Stimulated activated CD4-positive, alpha-beta T cell treated with anti-CD3 and anti-CD28 coated beads, Interleukin-2, amount 100 ng/mL, for 4 hours (primary cell): Measurements from ENCODE around the gene ELP2.

ENCODE experiments used
- DNase-seq: peaks from one replicate; pipeline ENCODE4 v3.0.0-alpha.2; 2020; ENCODE audit warnings: low read depth

Gene ELP2

DNA sequence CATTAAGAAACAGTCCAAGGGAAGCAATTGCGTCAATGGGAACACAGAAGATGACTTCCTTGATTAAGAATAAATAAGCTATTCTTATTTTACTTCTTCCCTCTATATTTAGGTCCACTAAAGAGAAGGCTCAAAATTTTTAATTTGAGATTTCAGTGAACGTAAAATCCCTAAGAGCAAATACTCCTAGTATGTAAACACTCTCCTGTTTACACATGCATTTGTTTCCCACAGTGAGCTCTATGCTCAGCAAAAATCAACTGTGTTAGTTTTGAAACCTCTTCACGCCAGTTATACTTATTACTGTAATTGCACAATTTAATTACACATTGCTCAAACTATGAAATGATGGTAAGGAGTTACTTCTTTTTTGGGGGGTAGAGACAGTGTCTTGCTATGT lies 9.4 kb upstream of the ELP2 start:
- no peak for DNase-seq

- DNase-seq, result no peak
Observed at GRCh38 chr18:36124841-36125240, 4.9 kb upstream of the ELP2 start.

DNA sequence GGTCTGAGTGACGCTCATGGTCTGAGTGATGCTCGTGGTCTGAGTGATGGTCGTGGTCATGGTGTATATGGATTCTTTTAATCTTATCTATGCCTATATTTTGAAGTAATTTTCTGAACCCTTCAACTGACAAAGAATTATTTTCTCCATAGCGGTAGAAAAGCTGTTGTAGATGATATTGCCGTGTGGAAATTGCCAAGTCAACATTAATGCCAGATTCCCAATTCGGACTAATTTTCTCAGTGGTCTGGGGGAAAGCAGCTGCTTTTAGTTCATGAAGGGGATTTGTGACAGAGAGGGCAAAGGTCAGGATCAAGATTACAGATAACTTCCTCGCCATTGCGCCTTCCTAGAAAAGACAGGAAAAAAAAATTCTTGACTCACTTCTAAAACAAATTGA lies 3.0 kb upstream of the ELP2 start:
- no peak for DNase-seq

DNA sequence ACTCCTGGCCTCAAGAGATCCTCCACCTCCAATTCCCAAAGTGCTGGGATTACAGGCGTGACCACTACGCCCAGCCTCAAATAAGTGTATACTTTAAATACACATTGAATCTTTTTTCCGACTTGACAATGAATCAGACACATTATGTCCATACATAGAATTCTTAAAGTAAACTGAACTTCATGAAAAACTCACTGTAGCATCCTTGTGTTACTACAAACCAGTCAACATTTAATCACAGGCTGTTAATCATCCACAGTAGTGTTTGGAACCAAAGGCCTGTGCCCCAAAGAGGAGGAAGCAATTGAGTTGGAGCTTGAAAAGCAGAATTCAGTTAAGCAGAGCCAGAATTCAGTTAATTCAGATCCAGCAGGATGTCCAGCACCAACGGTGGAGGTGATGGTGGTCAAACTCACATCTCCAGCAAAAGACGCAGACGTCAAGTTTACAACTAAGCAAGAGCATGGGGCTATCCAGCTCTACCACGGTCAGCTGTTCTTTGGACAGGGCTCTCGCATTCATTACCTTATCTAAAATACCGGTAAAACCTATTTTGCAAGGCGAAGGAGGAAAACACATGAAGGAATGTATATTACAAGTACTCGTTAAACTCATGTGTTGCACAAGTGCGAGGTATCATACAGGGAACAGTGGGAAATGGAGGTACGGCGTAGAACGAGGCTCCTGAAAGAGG lies 1.7 kb upstream of the ELP2 start:
- no peak for DNase-seq

GRCh38 chr18:36128530-36128870 lies 1.2 kb upstream of the ELP2 start:
- DNase-seq, result no peak

DNA sequence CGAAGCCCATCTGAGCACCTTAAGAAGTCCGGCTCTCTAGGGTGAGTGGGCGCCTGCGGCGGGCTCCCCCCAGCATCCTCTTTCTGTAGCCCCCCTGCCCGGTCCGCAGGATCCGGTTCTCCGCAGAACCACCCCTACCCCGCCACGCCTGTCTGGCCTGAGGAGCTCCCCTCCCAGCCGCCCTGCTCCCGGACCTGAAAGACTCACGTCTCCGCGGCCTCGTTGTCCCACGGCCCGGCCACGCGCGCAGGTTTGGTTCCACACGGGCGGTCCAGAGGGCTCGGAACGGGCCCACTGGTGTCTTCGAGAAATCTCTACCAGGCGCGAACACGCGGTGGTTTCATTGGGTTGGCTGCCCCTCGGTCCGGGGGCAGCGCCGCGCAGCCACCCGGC lies 796 bp upstream of the ELP2 start:
- no peak for DNase-seq

DNA sequence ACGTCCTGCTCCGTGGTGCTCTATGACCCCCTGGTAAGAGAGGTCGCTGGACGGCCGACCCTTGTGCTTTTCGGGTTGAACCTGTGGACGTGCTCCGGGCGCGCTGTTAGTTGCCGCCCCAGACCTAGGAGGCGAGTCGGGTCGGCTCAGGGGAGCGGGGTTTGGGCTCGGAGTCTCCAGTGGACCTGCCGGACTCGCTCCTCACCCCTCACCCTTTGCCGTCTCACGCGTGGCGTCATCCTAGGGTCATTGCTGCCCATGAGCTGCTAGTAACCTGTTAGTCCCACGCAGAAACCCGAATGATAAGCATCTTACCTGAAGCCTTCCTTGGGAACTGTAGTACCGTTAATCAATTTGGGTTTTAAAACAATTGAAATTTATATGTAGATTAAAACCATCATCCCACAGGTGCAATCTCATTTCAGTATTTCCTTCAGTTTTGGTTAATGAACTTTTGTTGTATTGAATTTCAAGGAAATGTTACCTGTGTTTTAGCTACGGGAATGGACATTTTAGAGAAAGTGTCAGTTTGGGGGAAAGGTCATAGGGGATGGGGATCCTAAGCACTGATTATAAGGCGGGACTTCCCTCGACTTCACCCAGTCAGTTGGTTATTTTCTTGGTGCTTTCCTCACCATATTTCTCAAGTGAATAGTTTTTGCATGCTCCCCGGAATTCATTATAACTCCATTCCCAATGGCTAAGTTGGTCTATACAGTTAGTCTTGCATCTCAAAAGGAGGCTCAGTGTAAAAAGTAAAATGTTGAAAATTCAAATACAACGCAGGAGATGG lies 536 bp downstream of the ELP2 start:
- no peak for DNase-seq

DNA sequence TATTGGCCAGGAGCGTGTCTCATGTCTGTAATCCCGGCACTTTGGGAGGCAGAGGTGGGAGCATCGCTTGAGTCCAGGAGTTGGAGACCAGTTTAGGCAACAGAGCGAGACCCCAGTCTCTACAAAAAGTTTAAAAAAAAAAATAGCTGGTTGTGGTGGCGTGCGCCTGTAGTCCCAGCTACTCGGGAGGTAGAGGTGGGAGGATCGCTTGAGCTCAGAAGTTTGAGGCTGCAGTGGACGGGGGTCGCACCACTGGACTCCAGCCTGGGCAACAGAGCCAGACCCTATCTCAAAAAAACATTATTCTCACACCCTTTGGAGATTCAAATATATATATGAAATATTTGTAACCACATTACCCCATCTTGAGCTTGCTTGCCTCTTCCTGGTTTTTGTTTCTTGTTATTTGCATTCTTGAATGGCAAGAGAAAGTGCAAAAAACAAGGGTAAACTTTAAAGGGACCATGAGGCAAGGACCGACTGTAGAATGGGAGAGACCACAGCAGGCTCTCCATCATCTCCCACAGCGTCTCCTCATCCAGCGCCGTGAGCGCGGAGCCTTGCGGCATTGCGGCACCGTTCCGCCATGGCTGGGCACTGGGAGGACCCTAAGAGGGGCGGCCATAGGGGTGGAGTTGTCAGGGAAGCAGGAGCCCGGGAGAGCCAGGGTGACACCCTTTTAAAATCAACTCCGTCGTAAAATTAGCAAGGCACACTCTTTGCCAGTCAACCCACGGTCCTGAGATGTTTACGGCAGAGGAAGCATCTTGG lies 1.4 kb downstream of the ELP2 start:
- DNase-seq, result no peak

DNA sequence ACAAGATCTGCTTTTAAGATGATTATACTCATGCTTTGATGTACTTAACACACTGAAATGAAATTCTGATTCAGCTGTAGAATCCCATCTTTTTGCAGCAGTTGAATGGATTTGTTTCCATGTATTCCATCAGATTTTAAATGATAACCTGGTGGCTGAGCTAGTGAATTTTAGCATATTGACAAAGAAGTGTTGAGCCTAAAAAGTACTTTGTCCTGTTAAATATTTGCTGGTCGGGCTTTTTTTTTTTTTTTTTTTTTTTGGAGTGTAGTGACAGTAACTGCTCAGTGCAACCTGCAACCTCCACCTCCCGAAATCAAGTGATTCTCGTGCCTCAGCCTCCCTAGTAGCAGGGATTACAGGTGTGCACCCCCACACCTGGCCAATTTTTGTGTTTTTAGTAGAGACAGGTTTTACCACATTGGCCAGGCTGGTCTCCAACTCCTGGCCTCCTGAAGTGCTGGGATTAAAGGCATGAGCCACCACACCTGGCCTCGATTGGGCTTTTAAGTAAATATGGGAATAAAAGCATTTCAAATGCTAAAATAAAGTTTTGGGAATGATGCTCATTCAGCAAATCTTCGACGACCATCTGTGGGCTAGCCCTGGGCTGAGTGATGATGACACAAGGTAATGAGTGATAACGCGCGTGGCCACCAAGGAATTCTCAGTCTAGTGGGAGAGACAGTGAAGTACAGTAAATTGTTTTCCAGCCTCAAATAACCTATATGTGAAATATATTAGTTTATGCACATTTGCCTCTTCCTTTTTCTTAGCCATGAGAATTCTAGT lies 2.2 kb downstream of the ELP2 start:
- no peak for DNase-seq

GRCh38 chr18:36132756-36133155 lies 3.1 kb downstream of the ELP2 start:
- DNase-seq, result no peak

- no peak for DNase-seq
Observed at GRCh38 chr18:36135264-36135663, 5.6 kb downstream of the ELP2 start.

- DNase-seq, result no peak
Observed at GRCh38 chr18:36139245-36139644, 9.5 kb downstream of the ELP2 start.

- no peak for DNase-seq
Observed at GRCh38 chr18:36141576-36141975, 11.9 kb downstream of the ELP2 start.

- no peak for DNase-seq
Observed at GRCh38 chr18:36142751-36143150, 13.1 kb downstream of the ELP2 start.

GRCh38 chr18:36143391-36143790 lies 13.7 kb downstream of the ELP2 start:
- DNase-seq, result no peak

DNA sequence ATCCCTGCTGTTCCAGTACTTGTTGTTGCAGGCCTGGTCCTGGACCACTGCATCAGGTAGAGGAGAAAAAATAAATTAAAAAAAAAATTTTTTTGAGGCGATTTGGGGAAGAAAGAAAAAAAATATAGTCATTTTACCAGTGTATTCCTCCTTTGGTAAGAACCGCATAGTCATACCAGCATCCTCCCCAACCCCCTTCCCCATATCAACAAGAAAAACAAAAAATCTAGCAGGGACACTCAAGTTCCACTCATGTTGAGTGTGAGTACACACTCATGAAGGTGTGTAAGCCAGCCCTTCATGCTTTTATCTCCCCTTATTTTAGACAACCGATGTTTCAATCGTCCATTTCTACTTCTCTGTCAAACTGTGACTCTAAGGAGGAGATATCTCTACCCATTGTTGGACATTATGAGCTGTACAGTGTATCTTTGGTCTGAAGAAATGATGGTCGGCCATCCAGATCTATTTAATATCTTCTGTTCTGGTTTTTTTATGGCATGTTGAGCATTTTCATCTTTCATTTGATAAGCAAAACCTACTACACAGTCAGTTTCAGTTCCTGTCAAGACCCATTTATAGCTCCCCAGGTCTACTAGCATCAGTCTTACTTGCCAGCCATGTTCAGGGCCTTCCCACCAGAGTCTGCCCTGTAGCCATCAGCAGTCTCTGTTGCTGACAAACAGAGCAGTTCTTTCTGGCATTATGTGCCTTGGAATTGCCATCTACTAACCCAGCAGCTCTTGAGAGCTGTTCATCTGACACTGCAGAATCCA lies 20.0 kb downstream of the ELP2 start:
- DNase-seq, result no peak

DNA sequence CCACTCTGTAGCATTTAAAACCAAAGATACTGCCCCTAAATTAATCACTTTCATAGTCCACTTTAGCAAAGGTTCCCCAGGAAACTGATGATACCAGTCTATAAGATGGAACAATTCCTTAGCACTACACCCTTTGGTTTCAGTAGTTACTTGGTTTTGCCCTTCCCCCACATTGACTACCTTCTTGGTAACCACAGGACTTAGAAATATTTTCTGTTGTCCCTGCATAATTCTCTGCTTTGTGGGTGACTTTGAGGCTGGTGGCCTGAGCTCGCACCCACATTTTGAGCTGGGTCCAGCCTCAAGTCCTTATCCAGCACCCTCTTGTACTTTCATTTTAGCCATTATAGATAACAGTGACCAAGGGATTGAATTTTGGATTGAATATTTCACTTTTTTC lies 23.1 kb downstream of the ELP2 start:
- DNase-seq, result no peak

- DNase-seq, result no peak
Observed at GRCh38 chr18:36153203-36153602, 23.5 kb downstream of the ELP2 start.

GRCh38 chr18:36153771-36154170 lies 24.1 kb downstream of the ELP2 start:
- no peak for DNase-seq

GRCh38 chr18:36155851-36156757 lies 26.4 kb downstream of the ELP2 start:
- no peak for DNase-seq
